Measurements from ENCODE around the gene RFFL.
"Not testable (repeated sequence)": the region's sequence is repeated elsewhere in the genome, so short reads cannot be mapped to it uniquely, and the experiment has no call there.

Gene RFFL

GRCh38 chr17:35063514-35064223 is at the start of gene RFFL:
Gene RFFL (minus strand): TSS chr17:35063707. CDS start chr17:35026553, 37,154 bp downstream.
- H3K4me1 ChIP-seq (ENCODE audit: control insufficient read depth, insufficient read depth, low read length), result peaks cover 41% of the 10 kb centered on the region
- H3K27ac ChIP-seq (ENCODE audit: low read depth, low read length), result peak within 1 kb of the TSS; percentile 93
- H3K4me3 ChIP-seq (ENCODE audit: low read depth, low read length), result peak within 1 kb of the TSS; percentile 25; the same call in 1 of the 2 replicates
- no peaks in the 10 kb centered on the region for H3K9me3 ChIP-seq (ENCODE audit: control insufficient read depth, insufficient read depth, low read depth, low read length)
- peak within 1 kb of the TSS; percentile 42 for H3K9ac ChIP-seq (ENCODE audit: low read length)
- H3K27me3 ChIP-seq (ENCODE audit: control insufficient read depth, insufficient read depth, low read length), result no peaks in the 10 kb centered on the region
- no peaks in the 10 kb centered on the region for H3K36me3 ChIP-seq (ENCODE audit: control insufficient read depth, insufficient read depth, low read length)

GRCh38 chr17:35110791-35111190 is 47.3 kb upstream of the RFFL start:
- H3K9ac ChIP-seq (ENCODE audit: low read length); H3K27ac ChIP-seq (ENCODE audit: low read depth, low read length); H3K9me3 ChIP-seq (ENCODE audit: control insufficient read depth, insufficient read depth, low read depth, low read length); H3K27me3 ChIP-seq (ENCODE audit: control insufficient read depth, insufficient read depth, low read length); H3K4me1 ChIP-seq (ENCODE audit: control insufficient read depth, insufficient read depth, low read length); H3K4me3 ChIP-seq (ENCODE audit: low read depth, low read length): not testable (repeated sequence)
- H3K36me3 ChIP-seq (ENCODE audit: control insufficient read depth, insufficient read depth, low read length), result peaks cover 13% of the 10 kb centered on the region

- Histone ChIP-seq H3K4me3 (ENCODE audit: low read depth, low read length) (no peak overlapping the region), H3K9me3 (ENCODE audit: control insufficient read depth, insufficient read depth, low read depth, low read length) (no peaks in the 10 kb centered on the region), H3K27me3 (ENCODE audit: control insufficient read depth, insufficient read depth, low read length) (no peaks in the 10 kb centered on the region), H3K27ac (ENCODE audit: low read depth, low read length) (no peak overlapping the region), H3K4me1 (ENCODE audit: control insufficient read depth, insufficient read depth, low read length) (no peaks in the 10 kb centered on the region), H3K9ac (ENCODE audit: low read length) (no peak overlapping the region), H3K36me3 (ENCODE audit: control insufficient read depth, insufficient read depth, low read length) (peaks cover 45% of the 10 kb centered on the region)
Measured at GRCh38 chr17:35104844-35105450, 41.4 kb upstream of the RFFL start.

GRCh38 chr17:35103271-35103670 is 39.8 kb upstream of the RFFL start:
- H3K9me3 ChIP-seq (ENCODE audit: control insufficient read depth, insufficient read depth, low read depth, low read length), result no peaks in the 10 kb centered on the region
- no peaks in the 10 kb centered on the region for H3K4me1 ChIP-seq (ENCODE audit: control insufficient read depth, insufficient read depth, low read length)
- no peak overlapping the region for H3K4me3 ChIP-seq (ENCODE audit: low read depth, low read length)
- H3K27ac ChIP-seq (ENCODE audit: low read depth, low read length), result no peak overlapping the region
- no peak overlapping the region for H3K9ac ChIP-seq (ENCODE audit: low read length)
- H3K27me3 ChIP-seq (ENCODE audit: control insufficient read depth, insufficient read depth, low read length), result no peaks in the 10 kb centered on the region
- peaks cover 56% of the 10 kb centered on the region for H3K36me3 ChIP-seq (ENCODE audit: control insufficient read depth, insufficient read depth, low read length)

- Histone ChIP-seq H3K4me3 (ENCODE audit: low read depth, low read length) (no peak overlapping the region), H3K9ac (ENCODE audit: low read length) (no peak overlapping the region), H3K27ac (ENCODE audit: low read depth, low read length) (no peak overlapping the region), H3K4me1 (ENCODE audit: control insufficient read depth, insufficient read depth, low read length) (no peaks in the 10 kb centered on the region), H3K27me3 (ENCODE audit: control insufficient read depth, insufficient read depth, low read length) (no peaks in the 10 kb centered on the region), H3K9me3 (ENCODE audit: control insufficient read depth, insufficient read depth, low read depth, low read length) (no peaks in the 10 kb centered on the region), H3K36me3 (ENCODE audit: control insufficient read depth, insufficient read depth, low read length) (peaks cover 56% of the 10 kb centered on the region)
Measured at GRCh38 chr17:35101725-35102124, 38.2 kb upstream of the RFFL start.

GRCh38 chr17:35101036-35101435 is 37.5 kb upstream of the RFFL start:
- Histone ChIP-seq H3K36me3 (ENCODE audit: control insufficient read depth, insufficient read depth, low read length) (peaks cover 49% of the 10 kb centered on the region), H3K9ac (ENCODE audit: low read length) (no peak overlapping the region), H3K9me3 (ENCODE audit: control insufficient read depth, insufficient read depth, low read depth, low read length) (no peaks in the 10 kb centered on the region), H3K4me3 (ENCODE audit: low read depth, low read length) (no peak overlapping the region), H3K27ac (ENCODE audit: low read depth, low read length) (no peak overlapping the region), H3K4me1 (ENCODE audit: control insufficient read depth, insufficient read depth, low read length) (no peaks in the 10 kb centered on the region), H3K27me3 (ENCODE audit: control insufficient read depth, insufficient read depth, low read length) (no peaks in the 10 kb centered on the region)

GRCh38 chr17:35099908-35100307 is 36.4 kb upstream of the RFFL start:
- Histone ChIP-seq H3K27ac (ENCODE audit: low read depth, low read length) (no peak overlapping the region), H3K9me3 (ENCODE audit: control insufficient read depth, insufficient read depth, low read depth, low read length) (no peaks in the 10 kb centered on the region), H3K4me1 (ENCODE audit: control insufficient read depth, insufficient read depth, low read length) (no peaks in the 10 kb centered on the region), H3K4me3 (ENCODE audit: low read depth, low read length) (no peak overlapping the region), H3K9ac (ENCODE audit: low read length) (no peak overlapping the region), H3K36me3 (ENCODE audit: control insufficient read depth, insufficient read depth, low read length) (peaks cover 39% of the 10 kb centered on the region), H3K27me3 (ENCODE audit: control insufficient read depth, insufficient read depth, low read length) (no peaks in the 10 kb centered on the region)

- Histone ChIP-seq H3K36me3 (ENCODE audit: control insufficient read depth, insufficient read depth, low read length) (peaks cover 31% of the 10 kb centered on the region), H3K9me3 (ENCODE audit: control insufficient read depth, insufficient read depth, low read depth, low read length) (no peaks in the 10 kb centered on the region), H3K4me1 (ENCODE audit: control insufficient read depth, insufficient read depth, low read length) (no peaks in the 10 kb centered on the region)
Measured at GRCh38 chr17:35097776-35098175, 34.3 kb upstream of the RFFL start.

GRCh38 chr17:35095741-35096140 is 32.2 kb upstream of the RFFL start:
- H3K27me3 ChIP-seq (ENCODE audit: control insufficient read depth, insufficient read depth, low read length), result no peaks in the 10 kb centered on the region
- no peak overlapping the region for H3K9ac ChIP-seq (ENCODE audit: low read length)
- peaks cover 18% of the 10 kb centered on the region for H3K36me3 ChIP-seq (ENCODE audit: control insufficient read depth, insufficient read depth, low read length)
- H3K9me3 ChIP-seq (ENCODE audit: control insufficient read depth, insufficient read depth, low read depth, low read length), result no peaks in the 10 kb centered on the region
- H3K27ac ChIP-seq (ENCODE audit: low read depth, low read length), result no peak overlapping the region
- no peaks in the 10 kb centered on the region for H3K4me1 ChIP-seq (ENCODE audit: control insufficient read depth, insufficient read depth, low read length)
- H3K4me3 ChIP-seq (ENCODE audit: low read depth, low read length), result no peak overlapping the region

More at GRCh38 chr17:35097776-35098175, 34.3 kb upstream of the RFFL start:
- Histone ChIP-seq H3K27me3 (ENCODE audit: control insufficient read depth, insufficient read depth, low read length) (no peaks in the 10 kb centered on the region), H3K9ac (ENCODE audit: low read length) (peak overlapping the region; percentile 44), H3K27ac (ENCODE audit: low read depth, low read length) (no peak overlapping the region), H3K4me3 (ENCODE audit: low read depth, low read length) (no peak overlapping the region)

GRCh38 chr17:35094902-35095301 is 31.4 kb upstream of the RFFL start:
- Histone ChIP-seq H3K27ac (ENCODE audit: low read depth, low read length) (no peak overlapping the region), H3K9ac (ENCODE audit: low read length) (peak overlapping the region; percentile 33), H3K27me3 (ENCODE audit: control insufficient read depth, insufficient read depth, low read length) (no peaks in the 10 kb centered on the region), H3K36me3 (ENCODE audit: control insufficient read depth, insufficient read depth, low read length) (peaks cover 10% of the 10 kb centered on the region), H3K9me3 (ENCODE audit: control insufficient read depth, insufficient read depth, low read depth, low read length) (no peaks in the 10 kb centered on the region), H3K4me1 (ENCODE audit: control insufficient read depth, insufficient read depth, low read length) (peaks cover 2% of the 10 kb centered on the region), H3K4me3 (ENCODE audit: low read depth, low read length) (no peak overlapping the region)

- H3K9ac ChIP-seq (ENCODE audit: low read length); H3K36me3 ChIP-seq (ENCODE audit: control insufficient read depth, insufficient read depth, low read length); H3K9me3 ChIP-seq (ENCODE audit: control insufficient read depth, insufficient read depth, low read depth, low read length); H3K27ac ChIP-seq (ENCODE audit: low read depth, low read length); H3K27me3 ChIP-seq (ENCODE audit: control insufficient read depth, insufficient read depth, low read length); H3K4me3 ChIP-seq (ENCODE audit: low read depth, low read length): not testable (repeated sequence)
- H3K4me1 ChIP-seq (ENCODE audit: control insufficient read depth, insufficient read depth, low read length), result peaks cover 32% of the 10 kb centered on the region
Measured at GRCh38 chr17:35090707-35091106, 27.2 kb upstream of the RFFL start.
